Measurements from ENCODE around the gene TBC1D2B. TPM values are rescaled to one million over a fixed set of nuclear protein-coding genes. Genes with fewer than 3 reads are reported as not detected.

The TBC1D2B gene
- polyA plus RNA-seq, 3 donors = 5.9 to 53.3 (median 6.2) TPM

GRCh38 chr15:78054518-78054917 lies 23.0 kb downstream of the TBC1D2B start:
- H3K4me1 Mint-ChIP-seq = peaks cover 86% of the 10 kb centered on the region
- H3K4me2 ChIP-seq (replicated peaks; ENCODE audit: extremely low read depth, low read length, poor library complexity, severe bottlenecking) = no peak overlapping the region
- H3K4me1 ChIP-seq (ENCODE audit: control insufficient read depth in 1 of 2, insufficient read depth in 2 of 2, low read length in 2 of 2) = peaks cover 65 to 73% of the 10 kb centered on the region in 2 donors
- no peak overlapping the region for H3K4me3 ChIP-seq (replicated peaks in 1 of 3; ENCODE audit: low read depth in 2 of 3, low read length in 3 of 3)
- no peaks in the 10 kb centered on the region for H3K9me3 ChIP-seq (replicated peaks in 1 of 2; ENCODE audit: control insufficient read depth in 1 of 2, insufficient read depth in 1 of 2, low read length in 2 of 2)
- TF ChIP-seq CTCF (IDR thresholded peaks at IDR 0.05) = no peak
- no peak overlapping the region for H3K4me3 Mint-ChIP-seq
- H4K20me1 ChIP-seq (ENCODE audit: insufficient read depth, low read length) = peaks cover 97% of the 10 kb centered on the region
- no peaks in the 10 kb centered on the region for H3K27me3 ChIP-seq (ENCODE audit: control insufficient read depth in 2 of 2, insufficient read depth in 2 of 2, low read length in 2 of 2)
- no peaks in the 10 kb centered on the region for H3K9me3 Mint-ChIP-seq
- peaks cover 7 to 25% of the 10 kb centered on the region in 2 donors for H3K36me3 ChIP-seq (replicated peaks in 1 of 2; ENCODE audit: control insufficient read depth in 1 of 2, insufficient read depth in 2 of 2, low read length in 2 of 2)
- no peaks in the 10 kb centered on the region for H3K27me3 Mint-ChIP-seq (ENCODE audit: low read depth in 3 of 3)
- H3K27ac ChIP-seq (ENCODE audit: low read depth in 1 of 2, low read length in 2 of 2) = no peak overlapping the region
- no peak for DNase-seq
- H3K27ac Mint-ChIP-seq = no peak overlapping the region
- no peak overlapping the region for H3K9ac ChIP-seq (ENCODE audit: insufficient read depth, low read length, poor library complexity, severe bottlenecking)
- 83% methylated on average over 2 of the region's 2 CpGs for WGBS (ENCODE audit: insufficient coverage)
- H2AFZ ChIP-seq (ENCODE audit: insufficient read depth, low read depth, low read length, poor library complexity, severe bottlenecking) = no peak overlapping the region
- H3K79me2 ChIP-seq (ENCODE audit: insufficient read depth, low read length) = peaks cover 95% of the 10 kb centered on the region
- peaks cover 24 to 32% of the 10 kb centered on the region in 2 donors for H3K36me3 Mint-ChIP-seq
- intact Hi-C loops (cut with micrococcal nuclease) = no loop called here

GRCh38 chr15:78052545-78052944 lies 25.0 kb downstream of the TBC1D2B start:
- peaks cover 7 to 25% of the 10 kb centered on the region in 2 donors for H3K36me3 ChIP-seq (replicated peaks in 1 of 2; ENCODE audit: control insufficient read depth in 1 of 2, insufficient read depth in 2 of 2, low read length in 2 of 2)
- H3K9me3 ChIP-seq (replicated peaks in 1 of 2; ENCODE audit: control insufficient read depth in 1 of 2, insufficient read depth in 1 of 2, low read length in 2 of 2) = no peaks in the 10 kb centered on the region
- intact Hi-C loops (cut with micrococcal nuclease) = no loop called here
- no peak for TF ChIP-seq CTCF (IDR thresholded peaks at IDR 0.05)
- no peak overlapping the region for H3K4me2 ChIP-seq (replicated peaks; ENCODE audit: extremely low read depth, low read length, poor library complexity, severe bottlenecking)
- H3K4me1 Mint-ChIP-seq = peaks cover 86% of the 10 kb centered on the region
- H3K4me1 ChIP-seq (ENCODE audit: control insufficient read depth in 1 of 2, insufficient read depth in 2 of 2, low read length in 2 of 2) = peaks cover 66 to 72% of the 10 kb centered on the region in 2 donors
- peaks cover 23 to 41% of the 10 kb centered on the region in 2 donors for H3K36me3 Mint-ChIP-seq
- H3K27me3 ChIP-seq (ENCODE audit: control insufficient read depth in 2 of 2, insufficient read depth in 2 of 2, low read length in 2 of 2) = no peaks in the 10 kb centered on the region
- H3K9ac ChIP-seq (ENCODE audit: insufficient read depth, low read length, poor library complexity, severe bottlenecking) = no peak overlapping the region
- WGBS (ENCODE audit: insufficient coverage) = 100% methylated on average over 1 of the region's 5 CpGs
- peaks cover 90% of the 10 kb centered on the region for H4K20me1 ChIP-seq (ENCODE audit: insufficient read depth, low read length)
- peak overlapping the region in 1 of 2 donors; percentile 59 for H3K27ac ChIP-seq (ENCODE audit: low read depth in 1 of 2, low read length in 2 of 2)
- no peak for DNase-seq
- H3K79me2 ChIP-seq (ENCODE audit: insufficient read depth, low read length) = peaks cover 93% of the 10 kb centered on the region
- no peak overlapping the region for H3K4me3 ChIP-seq (replicated peaks in 1 of 3; ENCODE audit: low read depth in 2 of 3, low read length in 3 of 3)
- H2AFZ ChIP-seq (ENCODE audit: insufficient read depth, low read depth, low read length, poor library complexity, severe bottlenecking) = no peak overlapping the region
- H3K27ac Mint-ChIP-seq = peak overlapping the region in 6 of 7 donors; percentile 1 to 59 (median 40)
- H3K4me3 Mint-ChIP-seq = no peak overlapping the region
- H3K9me3 Mint-ChIP-seq = no peaks in the 10 kb centered on the region
- no peaks in the 10 kb centered on the region for H3K27me3 Mint-ChIP-seq (ENCODE audit: low read depth in 3 of 3)

All from CD14-positive monocyte (primary cell).